ENCODE results near the gene TARBP2. TPM values are rescaled to one million over a fixed set of nuclear protein-coding genes. Genes with fewer than 3 reads are reported as not detected.

The TARBP2 gene
- total RNA-seq, 8 experiments from 2014 or later: 24.8 to 56.9 (median 44.5) TPM

GRCh38 chr12:53513712-53514410, 12.8 kb downstream of the TARBP2 start:
- no peaks in the 10 kb centered on the region for H3K4me1 ChIP-seq (replicated peaks in 1 of 2)
- WGBS, 10 experiments: 60 to 97% (median 92%) methylated on average over 1 to 5 of the region's 6 CpGs; no CpG with 5 or more reads in 3 of the 10 experiments
- in situ Hi-C loops (cut with MboI; ENCODE audit: low pct_unique_long_range_greater_than_20kb in 2 of 9, low sequenced_read_pairs in 9 of 9, unreplicated experiment in 9 of 9): loop anchor here in 2 of 9 experiments (25.0 kb wide), 1 partner anchor 177 kb away; the partner anchor contains the start of gene SP7 (in 2 of the 2)
- H3K4me3 ChIP-seq: no peak overlapping the region
- H3K27ac ChIP-seq: no peak overlapping the region
- no peak for ATAC-seq (replicated peaks in 6 of 8)

- H3K27ac ChIP-seq: no peak overlapping the region
- H3K4me1 ChIP-seq (replicated peaks in 1 of 2): no peaks in the 10 kb centered on the region
- no peak for ATAC-seq (replicated peaks in 6 of 8)
- H3K4me3 ChIP-seq: no peak overlapping the region
- in situ Hi-C loops (cut with MboI; ENCODE audit: low pct_unique_long_range_greater_than_20kb in 2 of 9, low sequenced_read_pairs in 9 of 9, unreplicated experiment in 9 of 9): loop anchor here in 2 of 9 experiments (25.0 kb wide), 1 partner anchor 177 kb away; the partner anchor contains the start of gene SP7 (in 2 of the 2)
- 67 to 97% (median 81%) methylated on average over 1 to 6 of the region's 6 CpGs for WGBS, 10 experiments
Observed at GRCh38 chr12:53514628-53515290, 13.7 kb downstream of the TARBP2 start.

GRCh38 chr12:53515291-53515680, 14.2 kb downstream of the TARBP2 start:
- Histone ChIP-seq H3K27ac (no peak overlapping the region), H3K4me1 (replicated peaks in 1 of 2) (no peaks in the 10 kb centered on the region), H3K4me3 (no peak overlapping the region)
- in situ Hi-C loops (cut with MboI; ENCODE audit: low pct_unique_long_range_greater_than_20kb in 2 of 9, low sequenced_read_pairs in 9 of 9, unreplicated experiment in 9 of 9): loop anchor here in 2 of 9 experiments (25.0 kb wide), 1 partner anchor 178 kb away; the partner anchor contains the start of gene SP7 (in 2 of the 2)
- 58 to 100% (median 90%) methylated on average over 1 to 2 of the region's 2 CpGs; no CpG with 5 or more reads in 4 of the 10 experiments for WGBS, 10 experiments
- no peak for ATAC-seq (replicated peaks in 6 of 8)

- ATAC-seq (replicated peaks in 6 of 8): no peak
- 58 to 100% (median 80%) methylated on average over 1 to 5 of the region's 13 CpGs; no CpG with 5 or more reads in 5 of the 10 experiments for WGBS, 10 experiments
- Histone ChIP-seq H3K4me1 (replicated peaks in 1 of 2) (no peaks in the 10 kb centered on the region), H3K27ac (no peak overlapping the region), H3K4me3 (no peak overlapping the region)
- in situ Hi-C loops (cut with MboI; ENCODE audit: low pct_unique_long_range_greater_than_20kb in 2 of 9, low sequenced_read_pairs in 9 of 9, unreplicated experiment in 9 of 9): loop anchor here in 2 of 9 experiments (25.0 kb wide), 1 partner anchor 180 kb away; the partner anchor contains the start of gene SP7 (in 2 of the 2)
Observed at GRCh38 chr12:53516758-53517455, 15.8 kb downstream of the TARBP2 start.

- in situ Hi-C loops (cut with MboI; ENCODE audit: low pct_unique_long_range_greater_than_20kb in 2 of 9, low sequenced_read_pairs in 9 of 9, unreplicated experiment in 9 of 9): loop anchor here in 2 of 9 experiments (25.0 kb wide), 1 partner anchor 181 kb away; the partner anchor contains the start of gene SP7 (in 2 of the 2)
- H3K4me3 ChIP-seq: no peak overlapping the region
- no peak for ATAC-seq (replicated peaks in 6 of 8)
- H3K27ac ChIP-seq: no peak overlapping the region
- 20 to 100% (median 93%) methylated on average over 1 to 3 of the region's 5 CpGs; no CpG with 5 or more reads in 3 of the 10 experiments for WGBS, 10 experiments
- H3K4me1 ChIP-seq (replicated peaks in 1 of 2): no peaks in the 10 kb centered on the region
Observed at GRCh38 chr12:53518381-53518780, 17.3 kb downstream of the TARBP2 start.

GRCh38 chr12:53523131-53523530, 22.0 kb downstream of the TARBP2 start:
- Histone ChIP-seq H3K4me1 (replicated peaks in 1 of 2) (no peaks in the 10 kb centered on the region), H3K4me3 (no peak overlapping the region), H3K27ac (no peak overlapping the region)
- ATAC-seq (replicated peaks in 6 of 8): no peak
- WGBS, 10 experiments: 80 to 100% (median 92%) methylated on average over 1 to 3 of the region's 3 CpGs; no CpG with 5 or more reads in 2 of the 10 experiments
- in situ Hi-C loops (cut with MboI; ENCODE audit: low pct_unique_long_range_greater_than_20kb in 2 of 9, low sequenced_read_pairs in 9 of 9, unreplicated experiment in 9 of 9): loop anchor here in 2 of 9 experiments (25.0 kb wide), 1 partner anchor 186 kb away; the partner anchor contains the start of gene SP7 (in 2 of the 2)

GRCh38 chr12:53524476-53524875, 23.4 kb downstream of the TARBP2 start:
- WGBS, 10 experiments: 94 to 100% (median 99%) methylated on average over 2 to 13 of the region's 13 CpGs; no CpG with 5 or more reads in 6 of the 10 experiments
- Histone ChIP-seq H3K4me1 (replicated peaks in 1 of 2) (no peaks in the 10 kb centered on the region), H3K27ac (no peak overlapping the region), H3K4me3 (no peak overlapping the region)
- ATAC-seq (replicated peaks in 6 of 8): no peak
- in situ Hi-C loops (cut with MboI; ENCODE audit: low pct_unique_long_range_greater_than_20kb in 2 of 9, low sequenced_read_pairs in 9 of 9, unreplicated experiment in 9 of 9): loop anchor here in 2 of 9 experiments (25.0 kb wide), 1 partner anchor 187 kb away; the partner anchor contains the start of gene SP7 (in 2 of the 2)

- 86 to 100% (median 100%) methylated on average over 1 to 2 of the region's 2 CpGs; no CpG with 5 or more reads in 3 of the 10 experiments for WGBS, 10 experiments
- H3K4me1 ChIP-seq (replicated peaks in 1 of 2): no peaks in the 10 kb centered on the region
- no peak for ATAC-seq (replicated peaks in 6 of 8)
Observed at GRCh38 chr12:53530061-53530460, 29.0 kb downstream of the TARBP2 start.

GRCh38 chr12:53530920-53531319, 29.8 kb downstream of the TARBP2 start:
- 77 to 100% (median 94%) methylated on average over 1 to 3 of the region's 4 CpGs; no CpG with 5 or more reads in 4 of the 10 experiments for WGBS, 10 experiments
- ATAC-seq (replicated peaks in 6 of 8): peak in 2 of 8 experiments; percentile 93 to 97
- in situ Hi-C loops (cut with MboI; ENCODE audit: low pct_unique_long_range_greater_than_20kb in 2 of 9, low sequenced_read_pairs in 9 of 9, unreplicated experiment in 9 of 9): loop anchor here in 2 of 9 experiments (25.0 kb wide), 1 partner anchor 131 kb away; no protein-coding TSS in a partner anchor
- Histone ChIP-seq H3K4me1 (replicated peaks in 1 of 2) (no peaks in the 10 kb centered on the region), H3K27ac (no peak overlapping the region), H3K4me3 (no peak overlapping the region)

More at GRCh38 chr12:53530061-53530460, 29.0 kb downstream of the TARBP2 start:
- Histone ChIP-seq H3K4me3 (no peak overlapping the region), H3K27ac (no peak overlapping the region)
- in situ Hi-C loops (cut with MboI; ENCODE audit: low pct_unique_long_range_greater_than_20kb in 2 of 9, low sequenced_read_pairs in 9 of 9, unreplicated experiment in 9 of 9): loop anchor here in 2 of 9 experiments (25.0 kb wide), 1 partner anchor 132 kb away; no protein-coding TSS in a partner anchor

- 40 to 100% (median 87%) methylated on average over 1 to 3 of the region's 3 CpGs; no CpG with 5 or more reads in 5 of the 10 experiments for WGBS, 10 experiments
- Histone ChIP-seq H3K4me1 (replicated peaks in 1 of 2) (no peaks in the 10 kb centered on the region), H3K4me3 (no peak overlapping the region), H3K27ac (no peak overlapping the region)
- in situ Hi-C loops (cut with MboI; ENCODE audit: low pct_unique_long_range_greater_than_20kb in 2 of 9, low sequenced_read_pairs in 9 of 9, unreplicated experiment in 9 of 9): loop anchor here in 2 of 9 experiments (25.0 kb wide), 1 partner anchor 130 kb away; no protein-coding TSS in a partner anchor
- no peak for ATAC-seq (replicated peaks in 6 of 8)
Observed at GRCh38 chr12:53532021-53532420, 30.9 kb downstream of the TARBP2 start.

GRCh38 chr12:53532524-53533445, 31.7 kb downstream of the TARBP2 start:
- Histone ChIP-seq H3K27ac (no peak overlapping the region), H3K4me1 (replicated peaks in 1 of 2) (peaks cover 0 to 3% of the 10 kb centered on the region in 2 donors), H3K4me3 (no peak overlapping the region)
- WGBS, 10 experiments: 43 to 100% (median 100%) methylated on average over 1 to 4 of the region's 7 CpGs; no CpG with 5 or more reads in 1 of the 10 experiments
- ATAC-seq (replicated peaks in 6 of 8): no peak
- in situ Hi-C loops (cut with MboI; ENCODE audit: low pct_unique_long_range_greater_than_20kb in 2 of 9, low sequenced_read_pairs in 9 of 9, unreplicated experiment in 9 of 9): loop anchor here in 2 of 9 experiments (25.0 kb wide), 1 partner anchor 130 kb away; no protein-coding TSS in a partner anchor
